GM19099 (cell line): ENCODE measurements around the gene SLC7A10.

ENCODE experiments used
- POLR2A ChIP-seq: IDR thresholded peaks from 3 replicates; pipeline ENCODE4 v1.6.1; 2011; ENCODE audit warnings: low read depth; ENCODE audit not compliant: insufficient read length; ENCODE audit errors: extremely low read depth

SLC7A10 gene

GRCh38 chr19:33195645-33196347, 29.9 kb downstream of the SLC7A10 start:
- TF ChIP-seq POLR2A: no peak

GRCh38 chr19:33194886-33195644, 30.6 kb downstream of the SLC7A10 start:
- TF ChIP-seq POLR2A: no peak

- no peak for TF ChIP-seq POLR2A
Measured at GRCh38 chr19:33194532-33194885, 31.1 kb downstream of the SLC7A10 start.

GRCh38 chr19:33193865-33194362, 31.7 kb downstream of the SLC7A10 start, which contains the start of gene LRP3:
LRP3 (plus strand) TSS chr19:33194330; CDS start chr19:33194786, 456 bp downstream.
- TF ChIP-seq POLR2A: no peak

- TF ChIP-seq POLR2A: no peak
Measured at GRCh38 chr19:33193269-33193864, 32.3 kb downstream of the SLC7A10 start.

GRCh38 chr19:33192010-33192409, 33.6 kb downstream of the SLC7A10 start:
- no peak for TF ChIP-seq POLR2A

- TF ChIP-seq POLR2A: no peak
Measured at GRCh38 chr19:33191501-33191900, 34.1 kb downstream of the SLC7A10 start.

- TF ChIP-seq POLR2A: no peak
Measured at GRCh38 chr19:33189453-33189852, 36.2 kb downstream of the SLC7A10 start.

GRCh38 chr19:33187183-33187540, 38.5 kb downstream of the SLC7A10 start:
- TF ChIP-seq POLR2A: no peak

GRCh38 chr19:33186431-33187182, 39.0 kb downstream of the SLC7A10 start:
- TF ChIP-seq POLR2A: no peak

GRCh38 chr19:33177417-33177979, 48.2 kb downstream of the SLC7A10 start:
- no peak for TF ChIP-seq POLR2A

- TF ChIP-seq POLR2A: peak; percentile 97
Measured at GRCh38 chr19:33176670-33177416, 48.8 kb downstream of the SLC7A10 start.

GRCh38 chr19:33175886-33176669, 49.6 kb downstream of the SLC7A10 start:
- TF ChIP-seq POLR2A: no peak
